HG03439 (cell line): ENCODE data around the gene CALN1.
"Not testable (repeated sequence)": the region's sequence is repeated elsewhere in the genome, so short reads cannot be mapped to it uniquely, and the experiment has no call there.

Source experiments
- ATAC-seq: cut with Tn5 transposase; IDR thresholded peaks from one replicate; pipeline ENCODE4 v1.9.1; 2021; ENCODE audit warnings: mild to moderate bottlenecking, moderate library complexity; ENCODE audit not compliant: unreplicated experiment

The CALN1 gene

GRCh38 chr7:71826141-71826540 is 586.0 kb downstream of the CALN1 start:
- ATAC-seq: no peak

DNA sequence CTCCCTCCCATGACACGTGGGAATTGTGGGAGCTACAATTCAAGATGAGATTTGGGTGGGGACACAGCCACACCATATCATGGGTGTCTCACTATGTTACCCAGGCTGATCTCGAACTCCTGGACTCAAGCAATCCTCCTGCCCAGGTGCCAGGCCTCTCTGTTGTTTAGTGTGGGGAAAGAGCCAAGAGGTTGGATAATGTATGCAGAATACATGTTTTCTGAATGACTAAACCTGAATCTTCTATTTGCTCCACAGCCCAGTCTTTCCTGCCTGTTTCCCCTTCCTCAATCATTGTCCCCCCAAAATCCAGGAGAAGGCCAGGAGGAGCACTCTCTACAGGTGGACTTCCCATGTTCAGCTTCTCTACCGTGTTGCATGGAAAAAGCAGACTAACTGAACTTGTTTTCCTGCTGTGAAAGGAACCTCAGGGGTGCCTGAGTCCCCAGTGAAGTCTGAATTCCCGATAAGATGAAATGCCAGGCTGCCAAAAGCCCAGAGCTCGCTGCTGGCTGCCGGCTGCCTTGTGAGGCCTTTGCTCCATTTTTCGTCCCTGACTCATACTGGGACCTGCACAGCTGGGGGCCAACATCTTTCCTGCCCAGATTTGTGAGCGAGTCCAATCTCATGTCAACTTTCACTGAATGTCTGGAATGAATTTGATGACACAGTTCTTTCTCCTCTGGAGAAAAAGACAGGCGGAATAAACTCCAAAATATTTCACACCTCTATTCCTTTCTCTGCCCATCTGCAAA is 588.0 kb downstream of the CALN1 start:
- no peak for ATAC-seq

- not testable (repeated sequence) for ATAC-seq
These were observed 589.7 kb downstream of the CALN1 start for GRCh38 chr7:71822406-71822805.

GRCh38 chr7:71817916-71818315 is 594.2 kb downstream of the CALN1 start:
- ATAC-seq: no peak

DNA sequence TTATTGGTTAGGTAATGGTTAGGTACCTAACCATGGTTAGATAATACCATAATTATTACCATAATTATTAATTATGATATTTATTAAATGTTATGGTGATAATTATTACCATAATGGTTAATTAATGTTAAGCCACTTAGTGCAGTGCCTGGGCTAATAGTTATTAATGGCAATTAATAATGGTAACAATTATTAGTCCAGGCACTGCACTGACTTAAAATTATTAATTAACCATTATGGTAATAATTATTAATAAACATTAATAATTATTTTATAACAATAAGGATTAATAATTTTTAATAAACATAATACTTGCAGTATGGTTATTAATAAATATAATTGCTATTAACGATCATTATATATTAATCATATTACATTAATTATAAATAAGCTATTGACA is 604.0 kb downstream of the CALN1 start:
- ATAC-seq: no peak

GRCh38 chr7:71804256-71804655 is 607.9 kb downstream of the CALN1 start:
- no peak for ATAC-seq

DNA sequence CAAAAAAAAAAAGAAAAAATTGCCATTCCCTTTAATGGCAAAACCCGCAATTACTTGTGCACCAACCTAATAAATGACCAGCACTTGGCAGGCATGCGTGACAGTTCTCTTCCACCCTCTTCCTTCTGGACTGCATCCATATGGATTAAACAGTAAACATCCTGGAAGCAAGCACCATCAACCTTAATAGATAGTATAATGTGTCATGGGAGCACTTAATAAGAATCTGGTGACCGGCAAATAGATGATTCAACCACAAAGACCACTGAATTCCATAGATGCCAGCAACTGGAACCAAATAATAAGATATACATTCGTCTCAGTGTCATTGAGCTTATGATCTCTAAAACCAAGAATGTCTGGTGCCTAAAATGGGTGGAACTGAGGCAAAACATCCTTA is 610.2 kb downstream of the CALN1 start:
- ATAC-seq: no peak

DNA sequence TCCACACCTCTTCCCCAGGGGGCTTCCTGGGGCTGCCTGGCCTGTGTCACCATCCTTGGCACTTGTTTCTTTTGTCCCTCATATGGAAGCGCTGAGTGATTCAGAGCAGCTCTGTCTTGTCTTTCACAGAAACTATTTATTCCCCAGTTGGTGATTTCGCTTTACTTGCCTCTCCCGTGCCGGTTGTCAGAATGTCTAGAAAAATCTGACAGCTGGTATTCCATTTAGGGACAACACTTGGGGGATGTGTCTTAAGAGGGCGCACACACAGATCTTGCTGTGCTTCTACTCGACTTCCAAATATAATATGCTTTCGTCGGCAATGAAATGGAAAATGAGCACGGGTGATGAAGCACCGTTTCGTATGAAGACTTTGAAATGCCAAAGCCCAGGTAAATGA is 611.8 kb downstream of the CALN1 start:
- no peak for ATAC-seq

- no peak for ATAC-seq
These were observed 616.7 kb downstream of the CALN1 start for GRCh38 chr7:71795410-71795809.

DNA sequence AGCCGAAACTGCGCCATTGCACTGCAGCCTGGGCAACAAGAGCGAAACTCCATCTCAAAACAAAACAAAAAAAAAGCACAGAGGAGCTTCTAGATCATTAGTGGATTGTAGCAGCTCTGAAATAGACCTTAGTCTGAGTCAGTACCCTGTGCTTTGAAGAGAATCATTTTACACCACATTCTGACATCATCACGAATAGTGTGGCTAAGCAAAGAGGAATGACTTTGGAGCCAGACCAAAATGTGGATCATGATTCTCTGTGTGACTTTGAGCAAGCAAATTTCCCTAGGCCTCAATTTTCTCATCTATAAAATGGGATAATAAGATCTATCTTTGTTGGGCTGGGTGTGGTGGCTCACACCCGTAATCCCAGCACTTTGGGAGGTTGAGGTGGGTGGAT is 618.9 kb downstream of the CALN1 start:
- no peak for ATAC-seq

DNA sequence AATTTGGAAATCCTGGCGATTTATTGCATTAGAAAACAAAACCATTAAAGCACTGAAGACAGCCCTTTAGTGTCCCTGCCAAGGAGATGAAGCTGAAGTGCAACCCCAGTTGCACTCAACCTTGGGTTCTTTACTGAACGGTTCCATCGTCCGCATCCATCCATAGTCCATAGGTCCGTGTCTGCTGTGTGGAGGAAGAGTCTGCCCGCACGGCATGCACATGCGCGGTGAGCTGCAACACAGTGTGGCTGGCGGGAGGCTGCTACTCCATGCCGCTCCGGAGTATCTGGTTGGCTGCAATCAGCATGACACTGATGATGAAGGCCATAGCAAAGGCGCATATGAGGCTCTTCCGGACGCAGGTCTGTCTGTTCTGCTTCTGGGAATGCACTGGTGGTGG is 624.6 kb downstream of the CALN1 start:
- no peak for ATAC-seq

GRCh38 chr7:71785216-71785615 is 626.9 kb downstream of the CALN1 start:
- ATAC-seq: no peak

DNA sequence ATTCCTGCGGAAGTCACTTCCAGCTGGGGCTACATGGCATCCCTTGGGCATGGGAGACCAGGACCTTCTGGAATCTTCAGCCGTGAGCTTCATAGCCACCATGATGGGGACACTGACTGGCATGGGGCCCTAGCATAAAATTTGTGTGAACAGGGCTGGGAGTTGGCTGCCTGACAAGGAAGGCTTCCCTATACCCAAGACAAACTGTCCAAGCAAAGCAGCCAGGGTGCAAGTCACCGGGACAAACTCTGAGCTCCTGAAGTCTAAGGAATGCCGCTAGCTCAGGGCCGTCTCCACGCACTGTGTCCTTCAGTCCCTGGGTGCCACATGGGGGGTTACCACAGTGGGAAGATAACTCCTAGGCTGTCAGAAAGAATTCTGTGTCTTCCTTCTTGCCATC is 627.4 kb downstream of the CALN1 start:
- no peak for ATAC-seq

- ATAC-seq: no peak
These were observed 628.0 kb downstream of the CALN1 start for GRCh38 chr7:71784180-71784579.

DNA sequence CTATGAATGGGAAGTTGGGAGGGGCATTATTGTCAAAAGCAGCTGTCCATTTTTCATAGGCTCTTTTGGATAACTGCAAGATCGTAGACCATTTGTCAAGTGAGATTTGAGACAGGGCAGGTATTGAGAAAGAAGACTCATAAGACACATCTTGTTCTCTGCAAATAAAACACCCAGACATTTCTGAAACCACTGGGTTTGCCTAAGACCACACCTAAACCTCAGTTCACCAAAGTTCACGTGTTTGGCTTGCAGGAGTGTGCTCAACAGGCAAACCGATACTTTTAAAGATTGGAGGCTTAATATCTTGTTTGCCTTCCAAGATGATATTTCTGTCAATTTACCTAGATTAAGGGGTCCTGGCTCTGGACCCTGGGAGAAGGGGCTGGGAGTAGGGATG is 628.4 kb downstream of the CALN1 start:
- ATAC-seq: no peak

DNA sequence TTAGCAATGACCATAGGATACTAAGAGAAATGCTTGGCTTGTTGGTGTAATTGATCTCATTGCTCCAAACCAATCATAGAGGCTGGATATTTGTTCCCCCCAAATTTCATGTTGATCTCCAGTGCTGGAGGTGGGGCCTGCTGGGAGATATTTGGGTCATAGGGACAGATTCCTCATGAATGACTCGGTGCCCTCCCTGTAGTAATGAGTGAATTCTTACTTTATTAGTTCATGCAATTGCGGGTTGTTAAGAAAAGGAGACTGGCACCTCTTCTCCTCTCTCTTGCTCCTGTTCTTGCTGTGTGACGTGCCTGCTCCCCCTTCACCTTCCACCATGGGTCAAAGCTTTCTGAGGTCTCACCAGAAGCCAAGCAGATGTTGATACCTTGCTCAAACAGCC is 630.1 kb downstream of the CALN1 start:
- no peak for ATAC-seq

GRCh38 chr7:71780282-71780681 is 631.9 kb downstream of the CALN1 start:
- no peak for ATAC-seq

DNA sequence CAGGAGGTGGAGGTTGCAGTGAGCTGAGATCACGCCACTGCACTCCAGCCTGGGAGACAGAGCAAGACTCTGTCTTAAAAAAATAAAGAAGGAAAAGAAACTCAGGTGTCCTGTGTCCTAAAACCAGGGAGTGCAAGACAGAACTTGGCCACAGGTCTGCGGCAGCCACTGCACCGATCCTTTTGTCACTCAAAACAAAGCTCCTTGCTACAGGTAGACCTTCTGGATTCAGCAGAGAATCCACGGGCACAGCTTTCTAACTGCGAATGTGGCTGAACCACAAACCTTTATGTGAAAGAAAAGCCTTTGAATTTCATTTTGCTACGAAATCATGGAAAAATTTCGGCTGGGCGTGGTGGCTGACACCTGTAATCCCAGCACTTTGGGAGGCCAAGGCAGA is 634.9 kb downstream of the CALN1 start:
- no peak for ATAC-seq

DNA sequence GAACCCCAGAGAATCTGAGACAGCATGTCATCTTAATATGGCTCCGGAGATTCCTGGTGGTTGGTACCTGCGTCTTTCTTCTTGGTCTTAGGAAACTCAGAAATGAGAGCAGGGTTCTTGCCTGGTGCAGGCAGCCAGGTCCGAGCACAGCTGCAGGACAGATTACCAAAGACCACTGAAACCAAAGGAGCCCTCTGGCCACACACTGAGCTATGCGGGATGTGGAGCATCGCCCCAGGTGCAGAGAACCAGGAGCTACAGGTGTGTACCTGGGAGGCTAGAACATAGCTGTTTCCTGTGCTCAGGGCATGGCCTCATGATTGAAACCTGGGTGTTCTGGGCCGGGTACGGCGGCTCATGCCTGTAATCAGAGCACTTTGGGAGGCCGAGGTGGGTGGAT is 635.4 kb downstream of the CALN1 start:
- ATAC-seq: no peak

GRCh38 chr7:71775648-71776047 is 636.5 kb downstream of the CALN1 start:
- ATAC-seq: no peak

DNA sequence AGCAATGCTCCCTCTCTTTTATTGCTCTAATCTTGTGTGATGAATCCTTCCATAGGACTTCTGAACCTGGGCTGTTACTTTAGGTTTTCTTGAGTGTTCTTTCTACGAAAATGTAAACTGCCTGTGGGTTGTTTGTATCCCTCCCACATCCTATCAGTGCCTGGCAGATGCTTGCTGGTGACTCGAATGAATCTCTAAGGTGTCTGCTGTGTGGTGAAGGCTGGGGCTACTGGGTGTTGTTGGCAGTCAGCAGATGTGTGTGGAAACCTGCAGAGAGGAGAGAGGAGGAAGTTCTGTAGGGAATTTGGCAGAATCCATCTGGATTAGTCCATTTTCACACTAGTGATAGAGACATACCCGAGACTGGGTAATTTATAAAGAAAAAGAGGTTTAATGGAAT is 639.4 kb downstream of the CALN1 start:
- ATAC-seq: no peak

DNA sequence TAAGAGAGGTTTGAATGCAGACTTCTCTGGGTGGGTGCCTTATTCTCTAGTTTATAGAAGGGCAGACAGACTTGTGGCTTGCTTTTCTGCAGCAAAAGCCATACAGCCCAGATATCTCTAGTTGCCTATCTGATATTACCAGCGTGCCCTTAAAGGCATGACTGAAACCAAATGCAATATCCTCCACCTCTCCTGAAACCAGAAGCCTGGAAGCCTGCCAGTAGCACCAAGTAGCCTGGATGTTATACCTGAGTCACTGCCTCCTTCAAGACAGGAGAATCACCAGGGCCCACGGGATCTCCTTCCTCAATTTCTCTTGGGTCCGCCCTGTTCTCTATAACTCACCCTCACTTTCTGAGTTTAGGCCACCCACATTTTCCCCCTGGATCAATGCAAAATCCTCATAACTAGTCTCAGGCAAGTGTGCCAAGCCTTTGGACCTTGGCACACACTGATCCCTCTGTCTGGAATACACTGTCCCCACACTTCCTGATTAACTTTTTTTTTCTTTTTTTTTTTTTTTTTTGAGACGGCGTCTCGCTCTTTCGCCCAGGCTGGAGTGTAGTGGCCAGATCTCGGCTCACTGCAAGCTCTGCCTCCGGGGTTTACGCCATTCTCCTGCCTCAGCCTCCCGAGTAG is 641.8 kb downstream of the CALN1 start:
- no peak for ATAC-seq

- no peak for ATAC-seq
These were observed 642.8 kb downstream of the CALN1 start for GRCh38 chr7:71769326-71769725.
